ENCODE measurements around the gene SGK1. TPM values are rescaled to one million over a fixed set of nuclear protein-coding genes. Genes with fewer than 3 reads are reported as not detected.
A peak's percentile ranks its signal among the peaks of the same experiment; 100 is the strongest.
"Not testable (repeated sequence)": the region's sequence is repeated elsewhere in the genome, so short reads cannot be mapped to it uniquely, and the experiment has no call there.

The SGK1 gene
- total RNA-seq, 2 donors from 2014 or later, result 63.5 to 728 TPM

- ATAC-seq, result no peak
- intact Hi-C loops (cut with DNase I, micrococcal nuclease), result no loop called here
- no peak for DNase-seq
Observed at GRCh38 chr6:134310817-134311216, 7.1 kb downstream of the SGK1 start.

DNA sequence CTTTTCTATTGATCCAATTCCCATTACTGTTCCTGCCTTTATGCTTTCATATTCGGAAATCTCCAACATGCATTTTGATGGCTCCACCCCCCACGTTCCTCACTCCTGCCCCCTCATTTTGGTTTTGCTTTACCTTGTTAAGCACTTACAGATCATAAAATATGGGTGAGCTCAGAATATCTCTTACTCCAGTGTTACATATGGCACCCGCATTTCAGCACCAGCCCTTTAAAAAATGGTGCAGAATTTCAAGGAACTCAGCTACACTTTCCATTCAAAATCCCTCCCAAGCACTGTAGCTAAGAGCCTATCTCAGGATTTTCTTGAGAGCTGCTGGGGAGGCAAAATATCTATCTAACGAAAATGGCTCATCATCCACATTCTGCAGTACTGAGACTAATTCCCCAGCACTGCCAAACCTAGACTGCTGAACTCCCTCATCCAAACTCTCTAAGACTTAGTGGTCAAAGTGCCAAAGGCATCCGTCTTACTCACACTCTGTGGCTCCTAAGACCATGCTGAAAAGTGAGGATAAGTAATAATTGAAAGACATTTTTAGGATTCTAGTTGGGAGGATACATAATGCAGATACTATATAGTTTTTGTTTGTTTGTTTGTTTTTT lies 7.8 kb downstream of the SGK1 start:
- no peak for ATAC-seq
- DNase-seq, result no peak
- intact Hi-C loops (cut with DNase I, micrococcal nuclease), result no loop called here

- ATAC-seq, result no peak
- DNase-seq, result no peak
- intact Hi-C loops (cut with DNase I, micrococcal nuclease), result no loop called here
Observed at GRCh38 chr6:134309227-134309626, 8.7 kb downstream of the SGK1 start.

DNA sequence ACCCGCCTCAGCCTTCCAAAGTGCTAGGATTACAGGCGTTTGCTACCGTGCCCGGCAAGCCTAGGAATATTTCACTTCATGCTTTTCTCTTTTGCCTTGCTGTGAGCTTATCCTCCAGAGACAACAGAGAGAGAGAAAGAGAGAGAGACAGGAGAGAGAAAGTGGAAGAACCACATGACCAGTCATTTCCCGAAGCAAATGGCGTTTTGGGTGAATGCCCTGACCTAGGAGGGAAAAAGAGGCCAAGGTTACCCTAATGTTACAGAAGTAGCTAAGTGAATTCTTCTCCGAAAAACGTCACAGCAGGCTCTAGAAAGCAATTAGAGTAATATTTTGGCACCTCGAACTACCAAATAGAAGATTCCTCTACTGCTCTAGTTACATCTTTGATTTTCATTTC lies 9.1 kb downstream of the SGK1 start:
- intact Hi-C loops (cut with DNase I, micrococcal nuclease), result no loop called here
- ATAC-seq (no peak), DNase-seq (no peak)

- DNase-seq (no peak), ATAC-seq (no peak)
- intact Hi-C loops (cut with DNase I, micrococcal nuclease), result no loop called here
Observed at GRCh38 chr6:134307870-134308269, 10.0 kb downstream of the SGK1 start.

DNA sequence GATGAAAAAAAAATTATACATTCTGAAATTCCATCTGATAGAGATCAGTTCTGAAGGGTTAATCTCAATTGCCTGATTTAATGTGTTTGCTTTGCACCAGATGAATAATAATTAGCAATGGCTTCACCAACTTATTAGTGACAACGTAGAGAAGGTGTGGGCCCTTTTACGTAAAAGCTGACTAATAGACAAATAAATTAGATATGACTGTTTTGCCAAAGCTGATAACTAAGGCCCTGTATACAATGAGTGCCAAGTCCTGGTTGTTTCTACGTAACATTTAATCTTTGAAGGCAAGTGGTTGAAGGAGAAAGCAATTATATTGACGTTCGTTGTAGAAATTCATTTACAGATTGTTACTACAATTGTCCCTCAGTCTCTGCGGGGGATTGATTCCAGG lies 10.8 kb downstream of the SGK1 start:
- DNase-seq (no peak), ATAC-seq (no peak)
- intact Hi-C loops (cut with DNase I, micrococcal nuclease), result no loop called here

GRCh38 chr6:134304381-134304780 lies 13.5 kb downstream of the SGK1 start:
- intact Hi-C loops (cut with DNase I, micrococcal nuclease); ATAC-seq; DNase-seq: not testable (repeated sequence)

GRCh38 chr6:134303891-134304290 lies 14.0 kb downstream of the SGK1 start:
- ATAC-seq, result no peak
- no peak for DNase-seq
- intact Hi-C loops (cut with DNase I, micrococcal nuclease), result no loop called here

GRCh38 chr6:134299236-134299635 lies 18.7 kb downstream of the SGK1 start:
- ATAC-seq (no peak), DNase-seq (no peak)
- intact Hi-C loops (cut with DNase I, micrococcal nuclease), result no loop called here

GRCh38 chr6:134296762-134297161 lies 21.1 kb downstream of the SGK1 start:
- intact Hi-C loops (cut with DNase I, micrococcal nuclease), result no loop called here
- DNase-seq, result no peak
- no peak for ATAC-seq

DNA sequence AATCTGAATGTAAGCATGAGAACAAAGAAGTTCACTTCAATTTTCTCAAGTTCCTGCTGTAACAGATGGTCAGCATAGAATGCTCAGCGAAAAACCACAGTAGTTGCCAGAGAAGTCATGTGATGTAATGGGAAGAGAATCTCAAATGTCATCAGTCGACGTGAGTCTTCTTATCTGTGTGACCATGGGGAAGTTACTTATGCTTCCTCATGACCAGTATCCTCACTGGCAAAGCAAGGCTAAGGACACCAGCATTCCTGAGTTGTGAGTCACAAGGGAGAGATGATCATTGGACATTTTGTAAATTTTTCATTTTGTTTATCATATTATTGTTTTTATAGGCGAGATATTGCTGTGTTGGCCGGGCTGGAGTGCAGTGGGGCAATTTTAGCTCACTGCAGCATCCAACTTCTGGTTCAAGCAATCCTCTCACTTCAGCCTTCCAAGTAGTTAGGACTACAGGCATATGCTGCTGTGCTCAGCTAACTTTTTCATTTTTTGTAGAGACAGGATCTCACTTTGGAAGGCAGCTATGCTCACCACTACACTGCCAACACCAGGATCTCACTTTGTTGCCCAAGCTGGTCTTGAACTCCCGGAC lies 21.9 kb downstream of the SGK1 start:
- no peak for DNase-seq
- peak; percentile 64 for ATAC-seq
- intact Hi-C loops (cut with DNase I, micrococcal nuclease), result no loop called here

GRCh38 chr6:134293659-134294161 lies 24.2 kb downstream of the SGK1 start:
- ATAC-seq, result no peak
- intact Hi-C loops (cut with DNase I, micrococcal nuclease), result no loop called here

DNA sequence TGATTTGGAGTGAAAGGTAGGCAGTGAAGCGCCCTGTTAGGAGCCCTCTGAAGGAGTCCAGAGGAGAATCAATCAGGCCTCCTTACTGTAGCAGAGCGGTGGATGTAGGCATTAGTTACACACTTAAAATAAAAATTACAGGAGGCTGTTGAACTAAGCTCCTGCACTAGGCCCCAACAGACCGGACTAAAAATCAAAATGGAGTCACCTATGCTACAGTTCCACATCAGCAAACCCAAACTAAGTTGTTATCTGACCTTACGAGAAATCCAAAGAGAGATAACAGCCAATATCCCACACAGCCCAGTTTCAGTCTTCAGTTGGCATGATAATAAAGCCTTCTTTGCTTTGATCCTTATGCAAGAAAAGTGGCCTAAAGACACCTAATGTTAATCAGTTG lies 26.8 kb downstream of the SGK1 start:
- ATAC-seq (no peak), DNase-seq (no peak)
- intact Hi-C loops (cut with DNase I, micrococcal nuclease), result no loop called here

More at GRCh38 chr6:134293659-134294161, 24.2 kb downstream of the SGK1 start:
- DNase-seq, result no peak

DNA sequence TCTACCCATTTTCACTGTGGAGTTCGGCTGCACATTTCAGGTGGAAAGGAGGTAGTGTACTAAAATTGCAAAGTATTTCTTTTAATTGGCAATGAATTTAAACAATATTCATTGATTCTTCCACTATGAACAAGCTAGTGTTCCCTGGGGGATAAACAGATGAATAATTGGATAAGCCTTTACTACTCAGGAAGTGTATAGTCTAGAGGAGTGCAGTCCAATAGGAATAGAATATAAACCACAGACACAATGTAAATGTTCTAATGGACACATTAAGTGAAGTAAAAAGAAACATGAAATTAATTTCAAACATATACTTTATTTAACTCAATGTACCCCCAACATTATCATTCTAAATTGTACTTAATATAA lies 28.7 kb downstream of the SGK1 start:
- intact Hi-C loops (cut with DNase I, micrococcal nuclease), result no loop called here

GRCh38 chr6:134288538-134289203 lies 29.2 kb downstream of the SGK1 start:
- ATAC-seq (no peak), DNase-seq (no peak)
- intact Hi-C loops (cut with DNase I, micrococcal nuclease), result no loop called here

More for the DNA sequence above, 28.7 kb downstream of the SGK1 start:
- DNase-seq, result no peak
- no peak for ATAC-seq

GRCh38 chr6:134287859-134288537 lies 29.9 kb downstream of the SGK1 start:
- intact Hi-C loops (cut with DNase I, micrococcal nuclease), result no loop called here
- ATAC-seq (no peak), DNase-seq (no peak)

GRCh38 chr6:134282816-134283215 lies 35.1 kb downstream of the SGK1 start:
- ATAC-seq, result no peak
- intact Hi-C loops (cut with DNase I, micrococcal nuclease), result no loop called here

DNA sequence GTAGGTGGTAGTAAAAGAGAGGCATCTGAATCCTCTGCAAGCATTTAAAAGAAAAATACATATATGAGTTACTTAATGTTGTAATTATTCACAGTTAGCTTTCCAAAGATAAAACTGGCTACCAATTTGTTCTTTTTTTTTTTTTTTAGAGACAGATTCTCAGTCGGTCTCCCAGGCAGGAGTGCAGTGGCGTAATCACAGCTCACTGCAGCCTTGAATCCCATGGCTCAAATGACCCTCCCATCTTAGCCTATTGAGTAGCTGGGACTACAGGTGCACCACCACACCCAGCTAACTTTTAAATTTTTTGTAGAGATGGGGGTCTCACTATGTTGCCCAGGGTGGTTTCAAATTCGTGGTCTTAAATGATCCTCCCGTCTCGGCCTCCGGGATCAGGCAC lies 36.5 kb downstream of the SGK1 start:
- intact Hi-C loops (cut with DNase I, micrococcal nuclease), result no loop called here
- DNase-seq, result no peak

More at GRCh38 chr6:134282816-134283215, 35.1 kb downstream of the SGK1 start:
- DNase-seq, result no peak

GRCh38 chr6:134278000-134278399 lies 39.9 kb downstream of the SGK1 start:
- intact Hi-C loops (cut with DNase I, micrococcal nuclease), result no loop called here
- DNase-seq (no peak), ATAC-seq (no peak)

More for the DNA sequence above, 36.5 kb downstream of the SGK1 start:
- no peak for ATAC-seq

Measured in left colon (tissue), 2 donors.